ENCODE results near the gene RXFP1. TPM values are rescaled to one million over a fixed set of nuclear protein-coding genes. Genes with fewer than 3 reads are reported as not detected.

RXFP1 gene
- polyA plus RNA-seq, 1 of the 3 experiments (the other 2 are of a cell fraction) = not detected

GRCh38 chr4:158613046-158613445 is 91.4 kb downstream of the RXFP1 start:
- Histone ChIP-seq H4K20me1 (ENCODE audit: insufficient read depth) (no peaks in the 10 kb centered on the region), H3K4me2 (no peak overlapping the region), H3K4me1 (ENCODE audit: control insufficient read depth in 1 of 2, insufficient read depth in 2 of 2, low read depth in 1 of 2, low read length in 1 of 2) (no peaks in the 10 kb centered on the region), H2AFZ (ENCODE audit: low read depth) (no peak overlapping the region), H3F3A (replicated peaks; ENCODE audit: insufficient read depth) (no peaks in the 10 kb centered on the region), H3K9me2 (no peaks in the 10 kb centered on the region), H3K27me3 (ENCODE audit: insufficient read depth) (no peaks in the 10 kb centered on the region), H3K4me3 (ENCODE audit: low read depth in 2 of 2, low read length in 1 of 2) (no peak overlapping the region), H3K9me3 (no peaks in the 10 kb centered on the region), H3K27ac (ENCODE audit: low read depth in 2 of 2, low read length in 1 of 2) (no peak overlapping the region), H3K9ac (no peak overlapping the region), H3K36me3 (replicated peaks in 1 of 2; ENCODE audit: control insufficient read depth in 1 of 2, insufficient read depth in 2 of 2, low read length in 1 of 2) (no peaks in the 10 kb centered on the region), H3K79me2 (ENCODE audit: insufficient read depth) (no peaks in the 10 kb centered on the region)
- TF ChIP-seq IRF3 (IDR thresholded peaks at IDR 0.05; ENCODE audit: low read depth, low read length) (no peak), EP300 (IDR thresholded peaks at IDR 0.05; ENCODE audit: borderline replicate concordance in 1 of 2, low read depth in 1 of 2, low read length in 1 of 2) (no peak), GABPA (IDR thresholded peaks at IDR 0.05; ENCODE audit: low read depth) (no peak)
- POLR2A ChIA-PET = no interaction called here
- CTCF ChIA-PET = interaction anchor here (1.2 kb wide), 1 partner anchor 12 kb away, joined by 4 read pairs; no protein-coding TSS in a partner anchor
- 58% methylated on average over 1 of the region's 1 CpG for WGBS (ENCODE audit: low lambda C conversion rate)
- no peak for DNase-seq

GRCh38 chr4:158617956-158618355 is 96.3 kb downstream of the RXFP1 start:
- H3K27me3 ChIP-seq (ENCODE audit: insufficient read depth) = no peaks in the 10 kb centered on the region
- no peak overlapping the region for H3K27ac ChIP-seq (ENCODE audit: low read depth in 2 of 2, low read length in 1 of 2)
- no peak overlapping the region for H3K4me2 ChIP-seq
- no peaks in the 10 kb centered on the region for H3K79me2 ChIP-seq (ENCODE audit: insufficient read depth)
- ChIA-PET CTCF (interaction anchor here (2.6 kb wide), 1 partner anchor 357 kb away, joined by 12 read pairs; no protein-coding TSS in a partner anchor), POLR2A (no interaction called here)
- no peak overlapping the region for H3K9ac ChIP-seq
- no peaks in the 10 kb centered on the region for H3K9me3 ChIP-seq
- H2AFZ ChIP-seq (ENCODE audit: low read depth) = no peak overlapping the region
- H3K36me3 ChIP-seq (replicated peaks in 1 of 2; ENCODE audit: control insufficient read depth in 1 of 2, insufficient read depth in 2 of 2, low read length in 1 of 2) = no peaks in the 10 kb centered on the region
- TF ChIP-seq FOSL2 (IDR thresholded peaks at IDR 0.05; ENCODE audit: borderline replicate concordance, low read depth) (no peak), SIN3A (IDR thresholded peaks at IDR 0.05; ENCODE audit: borderline replicate concordance, low read depth, low read length) (no peak), MAX (IDR thresholded peaks at IDR 0.05; ENCODE audit: low read depth) (no peak), USF2 (IDR thresholded peaks at IDR 0.05; ENCODE audit: borderline replicate concordance, low read depth, low read length) (no peak), EZH2phosphoT487 (IDR thresholded peaks at IDR 0.05; ENCODE audit: borderline replicate concordance, low read depth) (no peak), TCF12 (IDR thresholded peaks at IDR 0.05) (no peak), NRF1 (IDR thresholded peaks at IDR 0.05; ENCODE audit: low read depth, low read length) (no peak), TAF1 (IDR thresholded peaks at IDR 0.05; ENCODE audit: borderline replicate concordance, low read depth, low read length) (no peak), IRF3 (IDR thresholded peaks at IDR 0.05; ENCODE audit: low read depth, low read length) (no peak), GATA2 (CRISPR knock-in tag; IDR thresholded peaks at IDR 0.05) (no peak)
- no peaks in the 10 kb centered on the region for H4K20me1 ChIP-seq (ENCODE audit: insufficient read depth)
- H3K4me1 ChIP-seq (ENCODE audit: control insufficient read depth in 1 of 2, insufficient read depth in 2 of 2, low read depth in 1 of 2, low read length in 1 of 2) = no peaks in the 10 kb centered on the region
- no peak for DNase-seq
- no peak overlapping the region for H3K4me3 ChIP-seq (ENCODE audit: low read depth in 2 of 2, low read length in 1 of 2)
- no peaks in the 10 kb centered on the region for H3F3A ChIP-seq (replicated peaks; ENCODE audit: insufficient read depth)
- no peaks in the 10 kb centered on the region for H3K9me2 ChIP-seq

Data from SK-N-SH (cell line).